Measurements from ENCODE around the gene CHST8. TPM values are rescaled to one million over a fixed set of nuclear protein-coding genes. Genes with fewer than 3 reads are reported as not detected.

Gene CHST8
- total and polyA plus RNA-seq, 2 donors from 2014 or later, result 0.28 TPM; not detected in 1

DNA sequence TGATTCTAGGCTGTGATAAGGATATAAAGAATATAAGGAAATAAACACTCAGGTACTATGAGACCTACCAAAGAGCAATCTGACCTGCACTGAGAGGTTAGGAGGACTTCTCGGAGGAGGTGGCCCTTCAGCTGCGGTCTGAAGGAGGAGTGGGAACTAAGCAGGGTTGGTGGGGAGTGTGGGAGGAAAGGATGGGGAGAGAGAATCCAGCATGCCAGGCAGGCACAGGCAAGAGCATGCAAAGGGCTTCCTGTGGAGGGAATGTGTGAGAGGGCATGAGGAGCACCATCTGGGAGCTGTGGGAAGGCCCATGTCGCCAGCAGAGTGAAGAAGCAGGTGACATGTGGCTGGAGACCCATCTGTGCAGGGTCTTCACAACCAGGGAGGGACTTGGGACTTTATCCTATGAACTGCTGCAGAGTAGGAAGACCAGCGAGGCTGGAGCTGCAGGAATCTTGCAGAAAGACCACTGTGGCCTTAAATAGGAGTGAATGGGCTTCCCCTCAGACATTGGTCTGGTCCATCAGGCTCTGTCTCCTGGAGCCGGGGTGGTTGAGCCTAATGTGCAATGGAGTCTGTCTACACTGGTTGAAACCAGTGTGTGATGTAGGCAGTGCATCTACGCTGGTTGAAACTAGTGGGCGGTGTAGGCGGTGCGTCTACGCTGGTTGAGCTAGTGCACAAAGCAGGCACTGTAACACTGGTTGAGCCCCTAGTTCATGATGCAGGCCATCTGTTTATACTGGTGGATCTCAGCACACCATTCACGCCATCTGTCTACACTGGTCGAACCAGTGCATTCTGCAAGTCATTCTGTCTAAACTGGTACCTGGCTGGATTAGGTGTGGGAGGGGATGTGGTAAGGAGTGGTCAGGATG is 6.4 kb downstream of the CHST8 start:
- Histone ChIP-seq H3K27ac (ENCODE audit: low read depth in 2 of 2, low read length in 2 of 2) (no peak overlapping the region), H3K9ac (ENCODE audit: low read length in 3 of 3) (no peak overlapping the region), H3K9me3 (ENCODE audit: control insufficient read depth in 2 of 3, insufficient read depth in 1 of 3, low read length in 3 of 3) (no peaks in the 10 kb centered on the region), H3K27me3 (ENCODE audit: control insufficient read depth, insufficient read depth, low read length) (peaks cover 17% of the 10 kb centered on the region), H3K36me3 (ENCODE audit: control insufficient read depth in 2 of 3, insufficient read depth in 3 of 3, low read length in 3 of 3) (no peaks in the 10 kb centered on the region), H3K4me3 (ENCODE audit: low read length in 3 of 3) (no peak overlapping the region), H3K4me1 (ENCODE audit: control insufficient read depth in 2 of 3, insufficient read depth in 2 of 3, low read depth in 1 of 3, low read length in 3 of 3) (peaks cover 0 to under 1% (median 0%) of the 10 kb centered on the region in 3 donors)
- DNase-seq (no peak), FAIRE-seq (no peak)
- TF ChIP-seq, protein P1, sequence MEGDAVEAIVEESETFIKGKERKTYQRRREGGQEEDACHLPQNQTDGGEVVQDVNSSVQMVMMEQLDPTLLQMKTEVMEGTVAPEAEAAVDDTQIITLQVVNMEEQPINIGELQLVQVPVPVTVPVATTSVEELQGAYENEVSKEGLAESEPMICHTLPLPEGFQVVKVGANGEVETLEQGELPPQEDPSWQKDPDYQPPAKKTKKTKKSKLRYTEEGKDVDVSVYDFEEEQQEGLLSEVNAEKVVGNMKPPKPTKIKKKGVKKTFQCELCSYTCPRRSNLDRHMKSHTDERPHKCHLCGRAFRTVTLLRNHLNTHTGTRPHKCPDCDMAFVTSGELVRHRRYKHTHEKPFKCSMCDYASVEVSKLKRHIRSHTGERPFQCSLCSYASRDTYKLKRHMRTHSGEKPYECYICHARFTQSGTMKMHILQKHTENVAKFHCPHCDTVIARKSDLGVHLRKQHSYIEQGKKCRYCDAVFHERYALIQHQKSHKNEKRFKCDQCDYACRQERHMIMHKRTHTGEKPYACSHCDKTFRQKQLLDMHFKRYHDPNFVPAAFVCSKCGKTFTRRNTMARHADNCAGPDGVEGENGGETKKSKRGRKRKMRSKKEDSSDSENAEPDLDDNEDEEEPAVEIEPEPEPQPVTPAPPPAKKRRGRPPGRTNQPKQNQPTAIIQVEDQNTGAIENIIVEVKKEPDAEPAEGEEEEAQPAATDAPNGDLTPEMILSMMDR (IDR thresholded peaks at IDR 0.05; ENCODE audit: borderline replicate concordance, extremely low read depth, insufficient read depth), result no peak
- intact Hi-C loops (cut with DNase I), result no loop called here

DNA sequence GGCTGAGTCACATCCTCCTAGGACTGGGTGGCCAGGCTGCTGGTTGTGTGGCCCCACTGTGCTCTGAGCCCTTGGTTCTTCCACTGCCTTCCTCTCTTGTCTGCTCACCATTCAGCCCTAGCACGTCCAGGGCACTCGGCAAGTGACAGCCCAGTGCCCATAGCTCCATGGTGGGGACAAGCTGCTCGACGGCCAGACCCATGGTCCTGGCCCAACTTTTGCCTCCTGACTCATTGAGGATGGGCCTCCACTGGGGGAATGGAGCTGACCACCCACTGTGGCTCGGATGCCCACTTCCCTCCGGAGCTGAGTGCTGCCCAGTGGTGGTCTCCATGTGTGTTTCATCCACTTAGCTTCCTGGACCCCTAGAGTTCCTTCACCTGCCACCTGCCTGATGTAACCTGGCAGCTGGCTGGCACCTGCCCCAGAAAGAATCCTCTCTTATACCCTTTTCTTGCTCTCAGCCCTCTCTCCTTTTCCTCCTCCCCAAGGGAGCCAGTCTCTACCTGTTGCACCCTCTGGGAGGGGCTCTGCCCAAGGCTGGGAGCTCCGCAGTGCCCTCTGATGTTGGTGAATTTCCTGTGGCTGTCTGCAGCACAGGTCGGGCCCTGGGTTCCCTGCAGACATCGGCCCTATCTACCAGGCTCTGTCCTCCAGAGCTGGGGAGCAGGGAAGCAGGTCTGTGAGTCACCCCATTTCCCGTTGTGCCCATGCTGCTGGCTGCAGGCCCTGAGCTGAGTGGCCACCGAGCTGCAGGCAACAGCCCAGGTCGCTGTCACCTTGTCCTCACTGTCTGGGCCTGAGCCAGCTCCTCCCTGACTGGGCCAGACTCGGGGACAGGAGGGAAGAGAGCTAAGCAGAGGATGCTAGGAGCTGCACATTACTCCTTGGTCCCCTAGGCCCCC is 7.4 kb downstream of the CHST8 start:
- Histone ChIP-seq H3K4me1 (ENCODE audit: control insufficient read depth in 2 of 3, insufficient read depth in 2 of 3, low read depth in 1 of 3, low read length in 3 of 3) (no peaks in the 10 kb centered on the region), H3K9ac (ENCODE audit: low read length in 3 of 3) (no peak overlapping the region), H3K36me3 (ENCODE audit: control insufficient read depth in 2 of 3, insufficient read depth in 3 of 3, low read length in 3 of 3) (no peaks in the 10 kb centered on the region), H3K27me3 (ENCODE audit: control insufficient read depth, insufficient read depth, low read length) (peaks cover 9% of the 10 kb centered on the region), H3K9me3 (ENCODE audit: control insufficient read depth in 2 of 3, insufficient read depth in 1 of 3, low read length in 3 of 3) (no peaks in the 10 kb centered on the region), H3K4me3 (ENCODE audit: low read length in 3 of 3) (no peak overlapping the region), H3K27ac (ENCODE audit: low read depth in 2 of 2, low read length in 2 of 2) (no peak overlapping the region)
- no peak for DNase-seq
- no peak for FAIRE-seq
- intact Hi-C loops (cut with DNase I), result no loop called here
- TF ChIP-seq, protein P1 (IDR thresholded peaks at IDR 0.05; ENCODE audit: borderline replicate concordance, extremely low read depth, insufficient read depth), result no peak

DNA sequence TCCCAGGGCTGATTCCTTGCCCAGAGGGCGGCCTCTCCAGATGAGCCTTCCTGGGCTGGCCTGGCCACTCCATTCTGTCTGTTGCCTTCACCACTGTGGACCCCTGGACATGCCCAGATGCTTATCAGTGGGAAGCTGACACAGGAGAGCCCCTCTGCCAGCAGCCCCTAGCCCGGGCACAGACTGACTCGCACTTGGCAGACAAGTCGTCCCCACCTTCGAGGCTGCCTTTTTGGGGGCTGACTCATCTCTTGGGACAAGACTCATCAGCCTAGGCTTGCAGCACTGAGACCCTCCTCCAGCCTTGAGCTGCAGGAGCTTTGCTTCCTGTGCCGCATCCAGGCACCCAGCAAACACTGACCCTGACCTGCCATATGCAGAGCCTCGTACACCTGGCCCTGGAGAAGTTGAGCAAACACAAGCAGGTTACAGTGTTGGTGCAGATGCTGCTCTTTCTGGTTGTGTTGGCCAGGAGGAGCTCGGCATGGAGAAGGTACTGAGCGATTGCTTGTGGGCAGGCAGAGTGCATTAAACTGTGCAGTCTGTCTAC is 8.1 kb downstream of the CHST8 start:
- Histone ChIP-seq H3K36me3 (ENCODE audit: control insufficient read depth in 2 of 3, insufficient read depth in 3 of 3, low read length in 3 of 3) (no peaks in the 10 kb centered on the region), H3K27me3 (ENCODE audit: control insufficient read depth, insufficient read depth, low read length) (peaks cover 3% of the 10 kb centered on the region), H3K4me3 (ENCODE audit: low read length in 3 of 3) (no peak overlapping the region), H3K9me3 (ENCODE audit: control insufficient read depth in 2 of 3, insufficient read depth in 1 of 3, low read length in 3 of 3) (no peaks in the 10 kb centered on the region), H3K27ac (ENCODE audit: low read depth in 2 of 2, low read length in 2 of 2) (no peak overlapping the region), H3K9ac (ENCODE audit: low read length in 3 of 3) (no peak overlapping the region), H3K4me1 (ENCODE audit: control insufficient read depth in 2 of 3, insufficient read depth in 2 of 3, low read depth in 1 of 3, low read length in 3 of 3) (no peaks in the 10 kb centered on the region)
- TF ChIP-seq, protein P1 (IDR thresholded peaks at IDR 0.05; ENCODE audit: borderline replicate concordance, extremely low read depth, insufficient read depth), result no peak
- FAIRE-seq, result no peak
- no peak for DNase-seq
- intact Hi-C loops (cut with DNase I), result no loop called here
